Thyroid gland (tissue), 4 donors: Measurements from ENCODE around the gene AMY2B.
"Not testable (repeated sequence)": the region's sequence is repeated elsewhere in the genome, so short reads cannot be mapped to it uniquely, and the experiment has no call there.

Experiments used
- POLR2A ChIP-seq, 2 donors: fragments of 450-650 bp; IDR thresholded peaks; one replicate each; pipeline ENCODE4 v1.6.1; 2017; ENCODE audit warnings: antibody characterized with exemption in 2 of 2, mild to moderate bottlenecking in 2 of 2, moderate library complexity in 1 of 2
- TF ChIP-seq, protein P1 (sequence below), 6 experiments: fragments of 200-600 bp in 3 of 6; fragments of 450-650 bp in 3 of 6; sonication (generic) in 3 of 6; IDR thresholded peaks; one replicate each; pipeline ENCODE4 v1.5.1; 2016 to 2019; ENCODE audit warnings: antibody characterized with exemption in 6 of 6, mild to moderate bottlenecking in 2 of 6, inconsistent platforms in 1 of 6, moderate library complexity in 1 of 6

DNA sequence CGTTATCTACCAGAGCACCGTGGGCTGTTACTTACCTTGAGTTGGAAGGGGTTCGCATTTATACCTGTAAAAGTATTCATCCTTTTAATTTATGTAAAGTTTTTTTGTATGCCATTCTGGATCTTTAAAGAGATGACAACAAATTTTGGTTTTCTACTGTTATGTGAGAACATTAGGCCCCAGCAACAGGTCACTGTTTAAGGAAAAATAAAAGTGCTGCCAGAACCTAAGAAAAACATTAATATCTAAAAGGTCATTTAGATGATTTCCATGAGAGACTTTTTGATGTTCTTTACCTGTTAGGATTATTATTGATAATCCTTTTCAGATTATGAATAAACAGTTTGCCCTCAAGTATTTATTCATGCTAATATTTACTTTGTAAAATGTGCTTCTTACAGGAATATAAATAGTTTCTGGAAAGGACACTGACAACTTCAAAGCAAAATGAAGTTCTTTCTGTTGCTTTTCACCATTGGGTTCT, 45.6 kb downstream of the AMY2B start, which contains the start of gene AMY2A:
- TF ChIP-seq, protein P1, sequence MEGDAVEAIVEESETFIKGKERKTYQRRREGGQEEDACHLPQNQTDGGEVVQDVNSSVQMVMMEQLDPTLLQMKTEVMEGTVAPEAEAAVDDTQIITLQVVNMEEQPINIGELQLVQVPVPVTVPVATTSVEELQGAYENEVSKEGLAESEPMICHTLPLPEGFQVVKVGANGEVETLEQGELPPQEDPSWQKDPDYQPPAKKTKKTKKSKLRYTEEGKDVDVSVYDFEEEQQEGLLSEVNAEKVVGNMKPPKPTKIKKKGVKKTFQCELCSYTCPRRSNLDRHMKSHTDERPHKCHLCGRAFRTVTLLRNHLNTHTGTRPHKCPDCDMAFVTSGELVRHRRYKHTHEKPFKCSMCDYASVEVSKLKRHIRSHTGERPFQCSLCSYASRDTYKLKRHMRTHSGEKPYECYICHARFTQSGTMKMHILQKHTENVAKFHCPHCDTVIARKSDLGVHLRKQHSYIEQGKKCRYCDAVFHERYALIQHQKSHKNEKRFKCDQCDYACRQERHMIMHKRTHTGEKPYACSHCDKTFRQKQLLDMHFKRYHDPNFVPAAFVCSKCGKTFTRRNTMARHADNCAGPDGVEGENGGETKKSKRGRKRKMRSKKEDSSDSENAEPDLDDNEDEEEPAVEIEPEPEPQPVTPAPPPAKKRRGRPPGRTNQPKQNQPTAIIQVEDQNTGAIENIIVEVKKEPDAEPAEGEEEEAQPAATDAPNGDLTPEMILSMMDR (IDR thresholded peaks at IDR 0.05), result not testable (repeated sequence)
- TF ChIP-seq POLR2A (IDR thresholded peaks at IDR 0.05), result not testable (repeated sequence)
